HEK293T (cell line): ENCODE measurements around the gene ICAM4.

Experiments used
- ARNT ChIP-seq: fragments of 450-650 bp; IDR thresholded peaks from 2 replicates; pipeline ENCODE4 v1.6.1; 2017; ENCODE audit warnings: mild to moderate bottlenecking
- ELF4 ChIP-seq: fragments of 450-650 bp; IDR thresholded peaks from 2 replicates; pipeline ENCODE4 v1.6.1; 2017; ENCODE audit warnings: antibody characterized with exemption
- FOXM1 ChIP-seq: fragments of 450-650 bp; IDR thresholded peaks from 2 replicates; pipeline ENCODE4 v1.6.1; 2017; ENCODE audit warnings: mild to moderate bottlenecking, borderline replicate concordance
- HDGF ChIP-seq: fragments of 450-650 bp; IDR thresholded peaks from 2 replicates; pipeline ENCODE4 v1.6.1; 2017; ENCODE audit warnings: antibody characterized with exemption, borderline replicate concordance
- L3MBTL2 ChIP-seq: fragments of 450-650 bp; conservative IDR thresholded peaks from 2 replicates; pipeline ENCODE4 v1.6.1; 2016; ENCODE audit warnings: mild to moderate bottlenecking

DNA sequence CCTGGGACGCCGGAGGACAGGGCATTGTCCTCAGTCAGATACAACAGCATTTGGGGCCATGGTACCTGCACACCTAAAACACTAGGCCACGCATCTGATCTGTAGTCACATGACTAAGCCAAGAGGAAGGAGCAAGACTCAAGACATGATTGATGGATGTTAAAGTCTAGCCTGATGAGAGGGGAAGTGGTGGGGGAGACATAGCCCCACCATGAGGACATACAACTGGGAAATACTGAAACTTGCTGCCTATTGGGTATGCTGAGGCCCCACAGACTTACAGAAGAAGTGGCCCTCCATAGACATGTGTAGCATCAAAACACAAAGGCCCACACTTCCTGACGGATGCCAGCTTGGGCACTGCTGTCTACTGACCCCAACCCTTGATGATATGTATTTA, 1.4 kb upstream of the ICAM4 start:
- TF ChIP-seq ARNT: no peak
- no peak for TF ChIP-seq HDGF
- no peak for TF ChIP-seq ELF4
- TF ChIP-seq FOXM1: no peak
- TF ChIP-seq L3MBTL2: no peak
